ENCODE results near the gene YIPF6. TPM values are rescaled to one million over a fixed set of nuclear protein-coding genes. Genes with fewer than 3 reads are reported as not detected.

The YIPF6 gene
- total RNA-seq, 1 experiment from 2014 or later = 61.3 TPM

GRCh38 chrX:68499543-68500504 is 973 bp downstream of the YIPF6 start:
- ChIA-PET CTCF (interaction anchor here (0.7 kb wide), 1 partner anchor 18 kb away, joined by 4 read pairs; no protein-coding TSS in a partner anchor), POLR2A (interaction anchor here (0.6 kb wide), 1 partner anchor 221 kb away, joined by 4 read pairs; no protein-coding TSS in a partner anchor)
- Histone ChIP-seq H3K27ac (ENCODE audit: low read length) (peak overlapping the region; percentile 90), H3K4me3 (ENCODE audit: low read depth in 2 of 2, low read length in 2 of 2) (peak overlapping the region; percentile 81 to 83), H3K4me1 (ENCODE audit: control insufficient read depth, insufficient read depth, low read length) (peaks cover 4% of the 10 kb centered on the region; the same call in 1 of the 2 replicates), H3K9me3 (ENCODE audit: control insufficient read depth, insufficient read depth, low read depth, low read length) (no peaks in the 10 kb centered on the region), H3K27me3 (ENCODE audit: control insufficient read depth, insufficient read depth, low read length) (no peaks in the 10 kb centered on the region), H3K36me3 (ENCODE audit: control insufficient read depth, insufficient read depth, low read length) (peaks cover 2% of the 10 kb centered on the region)
- BruUV-seq (replicated peaks) = no TSS peak
- in situ Hi-C loops (cut with HindIII; ENCODE audit: low pct_unique_long_range_greater_than_20kb, low sequenced_read_pairs) = no loop called here
- no peak for DNase-seq (ENCODE audit: low read depth, low spot score)
- no peak for ATAC-seq
- no peak for TF ChIP-seq REST (IDR thresholded peaks at IDR 0.05; ENCODE audit: insufficient read depth in 1 of 2, low read depth in 2 of 2, low read length in 1 of 2)
- no peak for TF ChIP-seq SIN3A (IDR thresholded peaks at IDR 0.05; ENCODE audit: borderline replicate concordance, insufficient read depth, low read depth, low read length)
- no peak for TF ChIP-seq POLR2AphosphoS5 (IDR thresholded peaks at IDR 0.05; ENCODE audit: low read depth, low read length)
- no peak for TF ChIP-seq CTCF (IDR thresholded peaks at IDR 0.05)
- TF ChIP-seq TCF7L2 (IDR thresholded peaks at IDR 0.05; ENCODE audit: low read depth, low read length) = no peak
- intact Hi-C loops (cut with micrococcal nuclease; ENCODE audit: unreplicated experiment) = no loop called here

GRCh38 chrX:68503836-68504636 is 5.2 kb downstream of the YIPF6 start:
- TF ChIP-seq POLR2AphosphoS5 (IDR thresholded peaks at IDR 0.05; ENCODE audit: low read depth, low read length) = no peak
- TF ChIP-seq TCF7L2 (IDR thresholded peaks at IDR 0.05; ENCODE audit: low read depth, low read length) = no peak
- no TSS peak for BruUV-seq (replicated peaks)
- intact Hi-C loops (cut with micrococcal nuclease; ENCODE audit: unreplicated experiment) = no loop called here
- CTCF ChIA-PET = no interaction called here
- Histone ChIP-seq H3K9me3 (ENCODE audit: control insufficient read depth, insufficient read depth, low read depth, low read length) (no peaks in the 10 kb centered on the region), H3K36me3 (ENCODE audit: control insufficient read depth, insufficient read depth, low read length) (peaks cover 8% of the 10 kb centered on the region), H3K27me3 (ENCODE audit: control insufficient read depth, insufficient read depth, low read length) (no peaks in the 10 kb centered on the region), H3K4me3 (ENCODE audit: low read depth in 2 of 2, low read length in 2 of 2) (no peak overlapping the region), H3K27ac (ENCODE audit: low read length) (no peak overlapping the region), H3K4me1 (ENCODE audit: control insufficient read depth, insufficient read depth, low read length) (no peaks in the 10 kb centered on the region; the same call in 1 of the 2 replicates)
- no peak for ATAC-seq
- no peak for DNase-seq (ENCODE audit: low read depth, low spot score)
- in situ Hi-C loops (cut with HindIII; ENCODE audit: low pct_unique_long_range_greater_than_20kb, low sequenced_read_pairs) = no loop called here
- POLR2A ChIA-PET = no interaction called here
